ENCODE measurements around the gene PPP1R36. TPM values are rescaled to one million over a fixed set of nuclear protein-coding genes. Genes with fewer than 3 reads are reported as not detected.

The PPP1R36 gene
- total and polyA plus RNA-seq, 2 of the 8 experiments (the other 6 are each of a cell fraction or from before 2014, with no cell fraction given), result 0.39 to 0.93 TPM

DNA sequence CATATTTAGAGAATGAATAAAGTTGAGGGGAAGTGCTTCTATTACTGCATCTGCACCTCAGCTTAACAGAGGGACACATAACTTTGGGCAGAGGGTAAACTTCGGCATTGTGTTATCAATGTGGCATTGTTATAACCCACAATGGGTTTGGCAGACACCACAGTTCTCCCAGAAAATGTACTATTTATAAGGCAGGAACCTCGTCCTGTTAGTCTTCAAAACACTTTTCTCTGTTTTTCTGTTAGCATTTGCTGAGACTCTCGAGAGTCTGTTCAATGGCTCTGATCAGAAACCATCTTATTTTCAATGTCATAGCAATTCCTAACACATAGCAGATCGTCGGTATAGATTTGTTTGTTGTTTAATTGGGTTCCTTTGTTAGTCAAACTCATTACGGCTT is 13.9 kb downstream of the PPP1R36 start:
- Histone ChIP-seq H3K9ac (replicated peaks in 1 of 4; ENCODE audit: extremely low read depth in 1 of 4, low read depth in 3 of 4, low read length in 3 of 4) (no peak overlapping the region), H3K79me1 (ENCODE audit: low read depth, low read length) (no peaks in the 10 kb centered on the region), H3K27ac (ENCODE audit: low read depth, low read length) (no peak overlapping the region), H3K23ac (ENCODE audit: insufficient read length) (no peak overlapping the region), H3K4ac (replicated peaks; ENCODE audit: insufficient read length, low read depth, low read length) (no peak overlapping the region), H2BK20ac (ENCODE audit: low read length) (no peak overlapping the region), H3K18ac (ENCODE audit: extremely low read depth, low read length) (no peak overlapping the region), H2AK5ac (ENCODE audit: low read depth, low read length) (no peak overlapping the region), H2BK15ac (ENCODE audit: low read length) (no peak overlapping the region), H4K20me1 (replicated peaks in 1 of 2; ENCODE audit: control insufficient read depth in 1 of 2, insufficient read depth in 2 of 2, low read length in 2 of 2) (no peaks in the 10 kb centered on the region), H3K9me3 (ENCODE audit: insufficient read depth in 2 of 2, low read depth in 1 of 2, low read length in 1 of 2) (no peaks in the 10 kb centered on the region), H2BK12ac (ENCODE audit: low read depth, low read length) (no peak overlapping the region), H4K5ac (ENCODE audit: insufficient read length, low read depth, low read length) (no peak overlapping the region), H3K23me2 (ENCODE audit: low read depth, low read length) (no peaks in the 10 kb centered on the region), H3K4me3 (ENCODE audit: extremely low read depth in 1 of 4, insufficient read depth in 2 of 4, low read depth in 3 of 4, low read length in 4 of 4) (no peak overlapping the region), H2BK120ac (replicated peaks; ENCODE audit: low read depth, low read length) (no peak overlapping the region), H3K4me2 (ENCODE audit: insufficient read depth in 1 of 2, low read depth in 2 of 2, low read length in 2 of 2) (no peak overlapping the region), H2BK5ac (ENCODE audit: low read depth, low read length) (no peak overlapping the region), H3K79me2 (ENCODE audit: control insufficient read depth in 1 of 2, insufficient read depth in 2 of 2, low read length in 2 of 2) (no peaks in the 10 kb centered on the region), H3K14ac (ENCODE audit: insufficient read length) (no peak overlapping the region), H3K56ac (replicated peaks; ENCODE audit: insufficient read length, low read depth, low read length) (no peak overlapping the region), H3K36me3 (ENCODE audit: control insufficient read depth in 2 of 4, insufficient read depth in 4 of 4, low read length in 3 of 4) (no peaks in the 10 kb centered on the region), H4K8ac (ENCODE audit: extremely low read depth, insufficient read depth, low read length) (no peak overlapping the region), H2AFZ (ENCODE audit: low read length) (peak overlapping the region; percentile 15; the same call in 1 of the 2 replicates), H3K27me3 (replicated peaks in 1 of 4; ENCODE audit: control insufficient read depth in 3 of 4, extremely low read depth in 1 of 4, insufficient read depth in 3 of 4, low read length in 3 of 4) (no peaks in the 10 kb centered on the region), H4K91ac (replicated peaks; ENCODE audit: insufficient read length, low read length) (no peak overlapping the region), H3K4me1 (replicated peaks in 1 of 4; ENCODE audit: control insufficient read depth in 3 of 4, insufficient read depth in 4 of 4, low read length in 3 of 4) (peaks cover 0 to 7% (median 0%) of the 10 kb centered on the region in 4 experiments; a peak in 2 of 7 replicates)
- CTCF ChIA-PET (ENCODE audit: partially characterized antibody), result interaction anchor here (1.1 kb wide), 1 partner anchor 10 kb away, joined by 3 read pairs; no protein-coding TSS in a partner anchor
- DNase-seq (ENCODE audit: low read depth in 1 of 2, low spot score in 2 of 2) (no peak), FAIRE-seq (no peak)
- 85% methylated on average over 6 of the region's 6 CpGs; no CpG with 5 or more reads in 1 of the 2 experiments for WGBS, 2 experiments (ENCODE audit: extremely low coverage in 1 of 2, insufficient coverage in 1 of 2, insufficient read length in 1 of 2, insufficient replicate concordance in 2 of 2, low coverage in 1 of 2, low lambda C conversion rate in 2 of 2, missing lambda C conversion rate in 1 of 2)
- POLR2A ChIA-PET (ENCODE audit: partially characterized antibody), result interaction anchor here (1.4 to 2.1 kb wide), 2 partner anchors 9 to 23 kb away, joined by 4 to 7 read pairs; partner anchors contain the start of gene HSPA2
